ENCODE measurements around the gene RPL29.
"Not testable (repeated sequence)": the region's sequence is repeated elsewhere in the genome, so short reads cannot be mapped to it uniquely, and the experiment has no call there.

RPL29 gene

GRCh38 chr3:52004906-52005395 is 9.3 kb upstream of the RPL29 start:
- DNase-seq = no peak

DNA sequence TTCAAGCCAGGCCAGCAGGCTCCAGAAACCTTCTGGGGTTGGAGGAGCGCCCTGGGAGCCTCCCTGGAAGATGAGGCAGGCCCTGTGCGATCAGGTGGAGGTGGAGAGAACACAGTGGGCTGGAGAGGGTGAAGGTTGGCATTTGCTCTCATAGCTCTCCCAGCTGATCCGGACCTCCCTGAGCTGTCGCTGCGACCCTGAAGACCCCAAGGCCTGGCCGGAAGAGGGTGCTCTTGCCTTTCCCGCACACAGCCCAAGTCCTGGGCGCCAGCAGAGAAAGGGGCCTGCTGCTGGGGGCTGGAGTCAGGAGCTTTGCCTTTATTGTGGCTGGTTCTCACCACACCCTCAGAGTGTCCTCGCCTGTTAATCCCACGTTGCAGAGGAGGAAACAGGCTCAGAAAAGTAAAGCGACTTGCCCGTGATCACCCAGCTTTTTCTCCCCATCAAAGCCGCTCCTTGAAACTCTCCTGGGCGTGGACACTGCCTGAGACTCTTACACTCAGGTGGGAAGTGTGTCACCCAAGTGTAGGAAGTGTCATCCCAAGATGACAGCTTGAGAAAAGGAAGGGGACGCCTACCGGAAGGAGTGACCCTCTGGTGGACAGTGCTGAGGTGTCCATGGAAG is 8.6 kb upstream of the RPL29 start:
- peak; percentile 88 for DNase-seq

GRCh38 chr3:52002748-52003147 is 7.1 kb upstream of the RPL29 start:
- no peak for DNase-seq

GRCh38 chr3:52001443-52001974 is 5.8 kb upstream of the RPL29 start:
- peak; percentile 91 for DNase-seq

DNA sequence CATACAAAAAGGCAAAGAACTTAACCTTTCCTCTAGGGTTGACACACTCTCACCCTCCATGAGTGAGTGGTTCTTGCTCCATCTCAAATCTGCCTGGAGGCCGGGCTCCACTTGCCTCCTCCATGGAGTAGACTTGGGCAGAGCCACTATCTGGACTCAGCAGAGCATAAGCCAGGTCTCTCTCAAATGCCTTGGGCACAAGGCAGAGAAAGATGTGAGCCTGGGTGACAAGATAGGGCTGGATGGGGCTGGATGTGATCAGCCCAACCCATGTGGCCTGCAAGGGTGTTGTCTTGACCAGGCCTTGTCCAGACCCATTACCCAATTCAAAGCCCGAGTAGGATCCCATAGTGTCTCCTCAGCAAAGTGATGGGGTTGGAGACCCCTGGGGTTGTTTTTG is 4.2 kb upstream of the RPL29 start:
- no peak for DNase-seq

DNA sequence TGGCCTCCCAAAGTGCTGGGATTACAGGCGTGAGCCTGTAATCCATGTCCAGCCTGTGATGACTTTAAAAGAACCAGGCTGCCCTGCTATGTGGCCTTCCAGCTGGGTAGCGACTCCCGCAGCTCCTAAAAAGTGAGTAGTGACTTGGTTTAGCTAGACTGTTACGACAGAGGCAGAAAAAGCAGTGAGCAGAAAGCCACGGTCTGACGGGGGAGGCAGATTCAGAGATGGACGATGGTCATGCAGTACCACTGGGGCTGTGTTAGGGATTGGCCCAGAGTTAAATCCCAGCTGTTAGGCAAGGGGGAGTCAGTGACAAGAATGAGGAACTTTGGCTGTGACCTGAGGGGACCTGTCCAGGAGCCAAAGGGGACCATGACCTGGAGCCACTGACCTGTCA is 3.1 kb upstream of the RPL29 start:
- DNase-seq = no peak

- no peak for DNase-seq
Measured at GRCh38 chr3:51997935-51998596, 2.4 kb upstream of the RPL29 start.

DNA sequence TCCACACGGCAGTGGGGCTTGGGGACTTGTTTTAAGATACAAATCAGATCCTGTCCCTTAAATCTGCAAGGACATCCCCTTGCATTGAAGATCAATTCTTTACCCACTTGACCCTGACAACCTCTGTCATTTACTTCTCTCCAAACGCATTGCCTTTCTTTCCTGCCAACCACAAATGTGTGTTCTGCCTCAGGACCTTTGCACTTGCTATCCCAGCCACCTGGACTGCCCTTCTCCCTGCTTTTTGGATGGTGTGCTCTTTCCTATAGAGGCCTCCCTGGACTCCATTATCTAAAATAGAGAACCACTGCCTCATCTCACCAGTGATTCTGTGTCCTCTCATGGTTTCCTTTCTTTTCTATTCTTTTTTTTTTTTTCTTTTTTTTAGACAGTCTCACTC is 1.5 kb upstream of the RPL29 start:
- DNase-seq = no peak

DNA sequence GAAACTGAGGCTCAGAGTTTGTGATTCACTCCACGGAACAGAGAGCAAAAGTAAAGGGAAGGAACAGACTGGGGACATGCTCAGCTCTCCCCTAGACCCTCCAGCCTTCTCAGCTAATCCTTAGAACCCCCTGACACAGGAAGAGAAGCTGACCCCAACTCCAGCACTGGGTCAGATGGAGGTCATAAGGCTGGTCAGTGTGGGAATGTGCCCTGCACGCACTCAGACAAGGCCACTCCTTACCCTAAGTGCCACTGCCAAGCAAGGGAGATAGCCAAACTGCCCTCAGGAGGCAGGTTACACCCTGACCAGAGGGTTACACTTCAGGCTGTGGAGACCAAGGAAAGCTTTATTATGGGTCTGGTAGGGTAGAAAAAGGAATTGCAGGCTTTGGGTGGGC is 1.2 kb downstream of the RPL29 start:
- no peak for DNase-seq

- not testable (repeated sequence) for DNase-seq
Measured at GRCh38 chr3:51993657-51994056, 2.0 kb downstream of the RPL29 start.

DNA sequence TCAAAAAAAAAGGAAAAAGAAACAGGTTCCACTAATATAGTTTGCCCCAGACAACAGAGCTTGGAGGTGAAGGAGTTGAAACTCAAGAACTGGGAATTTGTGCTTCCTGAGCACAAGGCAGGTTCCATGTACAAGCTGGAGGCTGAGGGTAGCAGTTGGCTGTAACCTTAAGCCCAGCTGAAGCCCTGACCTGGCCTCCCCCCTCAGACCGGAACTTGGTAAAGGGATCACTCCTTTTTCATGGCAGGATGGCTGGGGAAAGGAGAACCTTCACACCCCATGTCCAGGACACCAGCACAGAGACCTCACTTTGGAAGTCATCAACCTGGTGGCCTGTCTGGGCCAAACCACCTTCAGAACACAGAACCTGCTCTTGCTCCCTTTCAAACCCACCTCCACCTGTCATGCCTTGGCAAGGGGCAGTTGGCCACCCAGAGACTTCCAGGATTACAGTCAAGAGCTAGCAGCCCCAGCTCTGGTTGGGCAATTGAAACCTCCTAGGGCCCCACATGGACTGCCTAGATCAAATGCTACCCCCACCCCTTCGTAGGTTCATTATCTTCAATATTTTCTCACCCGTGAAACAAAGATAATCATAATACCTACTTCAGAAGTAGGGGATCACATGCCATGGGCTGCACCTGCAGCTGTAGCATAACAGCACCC is 3.5 kb downstream of the RPL29 start:
- DNase-seq = no peak

DNA sequence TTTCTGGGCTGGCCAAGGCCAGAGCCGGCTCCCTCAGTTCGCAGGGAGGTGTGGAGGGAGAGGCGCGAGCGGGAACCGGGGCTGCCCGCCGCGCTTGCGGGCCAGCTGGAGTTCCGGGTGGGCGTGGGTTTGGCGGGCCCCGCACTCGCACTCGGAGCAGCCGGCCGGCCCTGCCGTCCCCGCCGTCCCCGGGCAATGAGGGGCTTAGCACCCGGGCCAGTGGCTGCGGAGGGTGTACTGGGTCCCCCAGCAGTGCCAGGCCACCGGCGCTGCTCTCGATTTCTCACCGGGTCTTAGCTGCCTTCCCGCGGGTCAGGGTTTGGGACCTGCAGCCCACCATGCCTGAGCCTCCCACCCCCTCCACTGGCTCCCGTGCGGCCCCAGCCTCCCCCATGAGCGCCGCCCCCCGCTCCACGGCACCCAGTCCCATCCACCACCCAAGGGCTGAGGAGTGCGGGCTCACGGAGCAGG is 5.2 kb downstream of the RPL29 start:
- DNase-seq = not testable (repeated sequence)

- no peak for DNase-seq
Measured at GRCh38 chr3:51988286-51989146, 7.2 kb downstream of the RPL29 start.

DNA sequence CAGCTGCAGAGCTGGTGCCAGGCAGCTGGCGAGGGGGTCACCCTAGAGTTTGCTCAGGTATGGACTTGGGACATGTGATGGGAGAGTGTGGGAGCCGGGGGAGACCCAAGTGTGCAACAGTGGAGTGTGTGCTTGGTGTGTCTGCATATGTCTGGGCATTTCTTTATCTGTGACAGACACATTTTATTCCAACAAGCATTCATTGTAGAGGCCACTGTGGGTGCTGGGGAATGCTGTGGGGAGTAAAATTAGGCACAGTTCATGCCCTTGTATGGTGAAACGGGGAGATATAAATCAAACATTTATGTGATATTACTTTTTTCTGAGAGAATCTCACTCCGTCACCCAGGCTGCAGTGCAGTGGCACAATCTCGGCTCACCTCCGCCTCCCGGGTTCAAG is 8.1 kb downstream of the RPL29 start:
- DNase-seq = no peak

DNA sequence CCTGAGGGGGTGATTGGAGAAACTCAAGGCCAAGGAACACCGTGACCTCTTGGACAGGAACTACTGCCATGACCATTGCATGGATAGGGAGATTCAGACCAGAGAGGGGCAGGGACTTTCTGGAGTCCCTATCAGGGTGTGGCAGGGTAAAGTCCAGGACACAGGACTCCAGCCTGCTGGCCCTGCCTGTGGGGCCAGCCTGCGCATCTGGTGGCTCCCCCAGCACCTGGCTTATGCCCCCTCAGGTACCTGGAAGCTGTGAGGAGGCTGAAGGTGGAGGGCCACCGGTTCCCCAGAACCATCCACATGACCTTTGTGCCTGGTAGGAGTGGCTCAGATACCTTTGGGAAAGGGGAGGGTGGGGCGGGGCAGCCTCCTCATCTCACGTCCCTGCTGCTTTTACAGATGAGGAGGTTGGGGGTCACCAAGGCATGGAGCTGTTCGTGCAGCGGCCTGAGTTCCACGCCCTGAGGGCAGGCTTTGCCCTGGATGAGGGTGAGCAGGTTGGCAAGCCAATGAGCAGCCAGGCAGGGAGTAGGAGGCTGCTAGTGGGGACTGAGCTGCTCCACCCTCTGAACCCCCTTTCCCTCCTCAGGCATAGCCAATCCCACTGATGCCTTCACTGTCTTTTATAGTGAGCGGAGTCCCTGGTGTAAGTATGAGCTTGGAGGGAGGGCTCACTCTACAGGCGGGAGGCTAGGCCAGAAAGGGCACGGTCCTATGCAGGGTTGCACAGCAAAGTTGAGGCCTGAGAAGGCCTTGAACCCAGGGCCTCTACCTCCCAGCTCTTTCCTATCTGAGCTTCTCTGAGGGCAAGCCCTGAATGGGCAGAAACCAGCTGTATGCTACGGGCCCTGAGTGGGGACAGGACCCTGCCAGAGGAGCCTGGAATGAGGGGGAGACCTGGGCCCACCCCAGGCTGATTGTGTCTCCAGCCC is 9.4 kb downstream of the RPL29 start:
- no peak for DNase-seq

DNA sequence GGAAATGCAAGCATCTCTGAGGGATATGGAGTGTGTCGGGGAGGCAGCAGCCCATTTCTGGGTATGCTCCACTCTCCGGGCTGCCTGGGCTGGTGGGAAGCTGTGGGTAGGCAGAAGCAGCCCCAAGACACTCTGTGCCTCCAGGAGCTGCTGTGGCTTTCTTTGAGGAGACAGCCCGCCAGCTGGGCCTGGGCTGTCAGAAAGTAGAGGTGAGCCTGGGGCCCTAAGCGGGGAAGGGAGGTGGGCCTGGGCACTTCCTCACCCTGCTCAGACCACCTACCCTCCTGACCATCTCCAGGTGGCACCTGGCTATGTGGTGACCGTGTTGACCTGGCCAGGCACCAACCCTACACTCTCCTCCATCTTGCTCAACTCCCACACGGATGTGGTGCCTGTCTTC is 10.6 kb downstream of the RPL29 start:
- DNase-seq = no peak

DNA sequence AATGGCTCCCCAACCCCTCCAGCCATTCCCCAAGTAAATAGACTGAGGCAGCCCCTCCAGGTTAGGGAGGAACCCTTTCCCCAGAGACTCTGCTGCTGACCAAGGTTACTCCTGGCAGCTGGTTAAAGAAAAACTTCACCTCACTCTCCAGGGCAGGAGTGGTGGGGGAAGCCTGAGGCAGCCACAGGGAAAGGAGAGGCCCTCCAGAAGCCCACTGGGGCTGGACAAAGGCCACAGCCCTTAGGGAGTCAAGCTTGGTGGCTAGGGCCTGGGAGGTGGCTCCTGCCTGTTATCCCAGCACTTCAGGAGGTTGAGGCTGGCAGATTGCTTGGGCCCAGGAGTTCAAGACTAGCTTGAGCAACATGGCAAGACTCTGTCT is 11.4 kb downstream of the RPL29 start:
- no peak for DNase-seq

- DNase-seq = no peak
Measured at GRCh38 chr3:51983578-51984268, 12.0 kb downstream of the RPL29 start.

GRCh38 chr3:51982838-51983577 is 12.7 kb downstream of the RPL29 start, which contains the start of gene ACY1:
ACY1 (plus strand) TSS chr3:51983535; CDS start chr3:51984065, 530 bp downstream.
- DNase-seq = peak; percentile 88

DNA sequence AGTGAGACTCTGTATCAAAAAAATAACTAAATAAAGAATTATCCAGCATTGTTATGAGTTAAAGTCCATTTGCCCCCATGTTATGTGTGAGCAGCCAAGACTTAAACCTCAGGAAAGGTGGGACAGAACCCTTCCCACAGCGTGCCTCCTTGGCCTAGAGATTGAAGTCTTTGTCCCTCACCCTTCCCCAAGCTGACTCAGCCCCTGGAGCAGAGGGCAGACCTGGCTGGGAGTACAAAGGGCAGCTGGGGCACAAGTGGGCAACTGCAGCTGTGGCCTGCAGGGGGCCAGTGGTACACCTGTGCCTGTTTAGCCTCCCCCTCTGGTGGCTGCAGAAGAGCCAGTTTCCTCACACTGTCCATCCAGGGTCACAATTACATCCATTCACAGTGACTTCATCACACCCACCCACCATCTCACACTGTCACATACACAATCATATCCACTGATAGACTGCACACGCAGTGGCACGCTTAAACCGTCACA is 13.3 kb downstream of the RPL29 start:
- no peak for DNase-seq
